Gastroesophageal sphincter (tissue), 3 donors: ENCODE results near the gene TMEM19.

ENCODE experiments used
- CTCF ChIP-seq, 4 experiments: fragments of 200-600 bp in 2 of 4; fragments of 450-650 bp in 2 of 4; sonication (generic) in 1 of 4; IDR thresholded peaks; one replicate each; pipeline ENCODE4 v1.5.1; 2017 to 2019; ENCODE audit warnings: antibody characterized with exemption in 4 of 4, mild to moderate bottlenecking in 2 of 4, moderate library complexity in 2 of 4
- EP300 ChIP-seq: sonication (generic); formaldehyde crosslinking; IDR thresholded peaks from one replicate; pipeline ENCODE4 v1.6.1; 2017; ENCODE audit warnings: antibody characterized with exemption, mild to moderate bottlenecking
- POLR2A ChIP-seq, 2 donors: fragments of 450-650 bp; IDR thresholded peaks; one replicate each; pipeline ENCODE4 v1.6.1; 2017; ENCODE audit warnings: antibody characterized with exemption in 2 of 2, mild to moderate bottlenecking in 2 of 2, moderate library complexity in 1 of 2

GRCh38 chr12:71727958-71728357 lies 42.1 kb downstream of the TMEM19 start:
- TF ChIP-seq CTCF (IDR thresholded peaks at IDR 0.05) (no peak), EP300 (no peak), POLR2A (IDR thresholded peaks at IDR 0.05) (no peak)
